ENCODE results near the gene ING3. TPM values are rescaled to one million over a fixed set of nuclear protein-coding genes. Genes with fewer than 3 reads are reported as not detected.

Gene ING3
- total RNA-seq, 1 experiment from 2014 or later, result 23.1 TPM

DNA sequence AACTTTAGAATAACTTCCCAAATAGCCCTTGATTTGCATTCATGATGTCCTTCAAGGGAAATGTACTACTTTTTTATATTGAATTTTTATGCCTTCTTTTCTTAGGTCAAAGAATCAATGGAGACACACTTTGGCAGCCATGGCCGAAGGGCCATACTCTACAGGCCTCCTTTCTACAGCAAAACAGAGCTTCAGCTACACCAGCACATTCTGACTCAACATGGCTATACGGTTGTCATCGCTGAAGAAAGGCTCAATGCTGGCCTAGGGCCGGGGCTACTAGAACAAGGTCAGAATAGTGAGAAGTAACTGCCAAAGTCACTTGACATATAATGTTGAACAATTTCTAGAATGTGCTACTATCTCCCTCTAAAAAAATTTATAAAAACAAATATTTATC is 65.0 kb downstream of the ING3 start:
- Histone ChIP-seq H3K79me2 (ENCODE audit: insufficient read depth, low read length) (no peaks in the 10 kb centered on the region), H2BK20ac (ENCODE audit: low read depth, low read length, poor library complexity, severe bottlenecking) (no peak overlapping the region), H2AFZ (ENCODE audit: low read length) (no peak overlapping the region), H3K23ac (ENCODE audit: insufficient read length, low read depth, low read length) (no peak overlapping the region), H3T11ph (ENCODE audit: low read length) (no peak overlapping the region), H3K23me2 (ENCODE audit: insufficient read length, low read depth, low read length, poor library complexity, severe bottlenecking) (no peaks in the 10 kb centered on the region), H3K27ac (ENCODE audit: insufficient read length, low read depth, low read length) (no peak overlapping the region), H3K4me1 (ENCODE audit: insufficient read depth, low read length) (no peaks in the 10 kb centered on the region), H2BK15ac (ENCODE audit: low read depth, low read length) (no peak overlapping the region), H4K5ac (ENCODE audit: insufficient read length, low read depth, low read length) (no peak overlapping the region), H4K8ac (replicated peaks; ENCODE audit: insufficient read length, low read depth, low read length) (no peak overlapping the region), H3K14ac (ENCODE audit: insufficient read depth, low read length) (no peak overlapping the region), H3K56ac (ENCODE audit: insufficient read length, low read depth, low read length) (no peak overlapping the region), H2BK120ac (ENCODE audit: low read depth, low read length, poor library complexity, severe bottlenecking) (no peak overlapping the region), H4K91ac (ENCODE audit: insufficient read length, low read depth, low read length) (no peak overlapping the region), H2BK12ac (ENCODE audit: insufficient read length, low read depth, low read length) (no peak overlapping the region), H3K9ac (ENCODE audit: extremely low read depth, insufficient read length, low read length) (no peak overlapping the region), H3K18ac (ENCODE audit: insufficient read length, low read depth, low read length) (no peak overlapping the region), H4K20me1 (ENCODE audit: control insufficient read depth, insufficient read depth, insufficient read length) (no peaks in the 10 kb centered on the region), H2AK5ac (ENCODE audit: insufficient read length, low read length) (no peak overlapping the region), H3K4me2 (ENCODE audit: insufficient read depth, insufficient read length, low read length) (no peak overlapping the region), H3K27me3 (ENCODE audit: insufficient read depth, low read length) (no peaks in the 10 kb centered on the region), H3K79me1 (ENCODE audit: insufficient read depth, low read depth, low read length, poor library complexity, severe bottlenecking) (no peaks in the 10 kb centered on the region), H2BK5ac (ENCODE audit: insufficient read length, low read length) (no peak overlapping the region), H3K9me3 (ENCODE audit: control insufficient read depth, low read depth, low read length) (no peaks in the 10 kb centered on the region), H3K4ac (ENCODE audit: low read depth, low read length) (no peak overlapping the region)
- Mint-ChIP-seq H3K36me3 (ENCODE audit: insufficient read depth in 1 of 3, low read depth in 3 of 3) (no peaks in the 10 kb centered on the region), H3K4me3 (no peak overlapping the region), H3K27me3 (ENCODE audit: low read depth) (no peaks in the 10 kb centered on the region), H3K27ac (no peak overlapping the region), H3K9me3 (no peaks in the 10 kb centered on the region), H3K4me1 (no peaks in the 10 kb centered on the region)
- no peak for DNase-seq
- no peak for TF ChIP-seq CTCF (conservative IDR thresholded peaks at IDR 0.05)
- no CpG with 5 or more reads among the region's 4 CpGs for WGBS (ENCODE audit: extremely low coverage, insufficient read length, low lambda C conversion rate)
